ENCODE measurements around the gene PTPRB. TPM values are rescaled to one million over a fixed set of nuclear protein-coding genes. Genes with fewer than 3 reads are reported as not detected.

The PTPRB gene
- total and polyA plus RNA-seq, 8 donors, result 1.2 to 51.2 (median 10.5) TPM

DNA sequence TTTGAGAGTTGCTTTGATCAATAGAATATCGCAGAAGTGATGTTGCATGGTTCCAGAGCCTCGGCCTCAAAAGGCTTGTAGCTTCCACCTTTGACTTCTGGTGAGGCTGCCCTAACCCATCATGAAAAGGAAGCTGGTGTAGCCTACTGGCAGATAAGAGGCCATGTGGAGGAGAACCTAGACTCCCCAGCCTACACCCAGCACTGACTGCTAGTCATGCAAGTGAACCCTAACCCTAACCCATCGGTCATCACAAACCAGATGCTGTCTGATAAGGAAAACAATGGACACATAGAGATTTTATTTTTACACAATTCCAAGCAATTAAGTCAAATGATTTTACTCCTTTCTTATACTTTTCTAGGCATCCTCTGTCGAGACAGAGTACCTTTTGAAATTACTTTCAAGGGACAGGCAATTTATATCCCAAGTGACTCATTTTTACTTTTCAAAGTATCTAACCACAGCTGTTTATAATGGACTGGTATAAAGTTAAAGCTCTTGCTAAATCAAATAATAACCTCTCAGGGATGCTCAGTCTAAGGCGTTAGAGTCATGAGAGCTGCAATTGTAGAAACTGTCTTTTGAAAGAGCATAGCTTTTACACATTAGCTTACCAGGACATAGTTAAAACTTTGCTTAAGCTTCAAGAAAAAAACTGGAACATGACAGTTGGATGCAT is 17.6 kb downstream of the PTPRB start:
- no peaks in the 10 kb centered on the region for H3K4me1 ChIP-seq
- peaks cover 0 to 3% (median 0%) of the 10 kb centered on the region in 3 donors for H3K27me3 ChIP-seq
- WGBS, 5 donors, result 78 to 84% (median 82%) methylated on average over 5 of the region's 5 CpGs
- no peak for TF ChIP-seq POLR2AphosphoS5 (IDR thresholded peaks at IDR 0.05)
- TF ChIP-seq, protein P1, sequence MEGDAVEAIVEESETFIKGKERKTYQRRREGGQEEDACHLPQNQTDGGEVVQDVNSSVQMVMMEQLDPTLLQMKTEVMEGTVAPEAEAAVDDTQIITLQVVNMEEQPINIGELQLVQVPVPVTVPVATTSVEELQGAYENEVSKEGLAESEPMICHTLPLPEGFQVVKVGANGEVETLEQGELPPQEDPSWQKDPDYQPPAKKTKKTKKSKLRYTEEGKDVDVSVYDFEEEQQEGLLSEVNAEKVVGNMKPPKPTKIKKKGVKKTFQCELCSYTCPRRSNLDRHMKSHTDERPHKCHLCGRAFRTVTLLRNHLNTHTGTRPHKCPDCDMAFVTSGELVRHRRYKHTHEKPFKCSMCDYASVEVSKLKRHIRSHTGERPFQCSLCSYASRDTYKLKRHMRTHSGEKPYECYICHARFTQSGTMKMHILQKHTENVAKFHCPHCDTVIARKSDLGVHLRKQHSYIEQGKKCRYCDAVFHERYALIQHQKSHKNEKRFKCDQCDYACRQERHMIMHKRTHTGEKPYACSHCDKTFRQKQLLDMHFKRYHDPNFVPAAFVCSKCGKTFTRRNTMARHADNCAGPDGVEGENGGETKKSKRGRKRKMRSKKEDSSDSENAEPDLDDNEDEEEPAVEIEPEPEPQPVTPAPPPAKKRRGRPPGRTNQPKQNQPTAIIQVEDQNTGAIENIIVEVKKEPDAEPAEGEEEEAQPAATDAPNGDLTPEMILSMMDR (IDR thresholded peaks at IDR 0.05), result no peak
- no peak for TF ChIP-seq EP300 (IDR thresholded peaks at IDR 0.05)
- TF ChIP-seq POLR2A (IDR thresholded peaks at IDR 0.05), result no peak
- no peak for DNase-seq
- H3K36me3 ChIP-seq, result no peaks in the 10 kb centered on the region
- no peaks in the 10 kb centered on the region for H3K9me3 ChIP-seq
- H3K27ac ChIP-seq, result no peak overlapping the region
- intact Hi-C loops (cut with DNase I; ENCODE audit: low total_unique reads), result no loop called here
- H3K4me3 ChIP-seq, result no peak overlapping the region

DNA sequence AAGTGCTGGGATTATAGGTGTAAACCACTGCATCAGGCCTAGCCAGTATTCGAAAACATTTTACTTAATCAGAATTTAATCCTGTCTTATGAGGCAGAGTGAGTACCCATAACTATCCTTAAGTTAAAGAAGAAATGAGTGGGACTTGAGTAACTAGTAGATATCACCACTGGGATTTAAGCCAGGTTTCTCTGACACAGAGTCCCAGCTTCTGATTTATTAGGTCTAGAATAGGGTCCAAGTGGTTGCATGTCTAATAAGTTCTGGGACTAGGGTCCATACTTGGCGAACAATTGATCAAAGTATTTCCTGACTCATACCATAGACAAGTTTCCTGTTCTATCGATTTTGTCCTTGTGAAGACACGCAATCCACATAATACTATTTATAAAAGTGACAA is 18.9 kb downstream of the PTPRB start:
- 90 to 95% (median 93%) methylated on average over 4 of the region's 4 CpGs for WGBS, 5 donors
- DNase-seq, result no peak
- Histone ChIP-seq H3K27ac (no peak overlapping the region), H3K27me3 (peaks cover 0 to 3% (median 0%) of the 10 kb centered on the region in 3 donors), H3K4me1 (no peaks in the 10 kb centered on the region), H3K9me3 (no peaks in the 10 kb centered on the region), H3K4me3 (no peak overlapping the region), H3K36me3 (no peaks in the 10 kb centered on the region)
- intact Hi-C loops (cut with DNase I; ENCODE audit: low total_unique reads), result no loop called here
- no peak for TF ChIP-seq EP300 (IDR thresholded peaks at IDR 0.05)
- no peak for TF ChIP-seq POLR2AphosphoS5 (IDR thresholded peaks at IDR 0.05)
- TF ChIP-seq, protein P1 (IDR thresholded peaks at IDR 0.05), result no peak
- TF ChIP-seq POLR2A (IDR thresholded peaks at IDR 0.05), result no peak

DNA sequence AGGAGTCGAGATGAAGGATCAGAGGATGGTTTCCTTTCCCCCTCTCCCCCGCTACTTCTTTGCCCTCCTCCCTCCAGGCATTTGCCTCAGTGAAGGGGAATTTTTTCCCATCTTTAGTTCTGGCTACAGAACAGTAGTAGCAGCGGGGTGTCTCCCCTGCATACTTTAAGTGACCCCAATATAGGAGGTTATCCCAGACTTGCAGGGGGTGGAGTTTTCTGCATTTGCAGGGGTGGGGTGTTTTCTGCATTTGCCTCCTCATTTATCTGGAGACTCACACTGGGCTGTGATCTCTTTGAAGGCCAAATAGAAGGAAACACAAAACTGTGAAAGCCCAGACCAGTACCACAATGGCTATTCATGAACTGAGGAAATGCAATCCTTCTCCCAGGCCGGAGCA is 19.8 kb downstream of the PTPRB start:
- Histone ChIP-seq H3K36me3 (no peaks in the 10 kb centered on the region), H3K4me3 (no peak overlapping the region), H3K27ac (no peak overlapping the region), H3K9me3 (no peaks in the 10 kb centered on the region), H3K4me1 (peaks cover 0 to 4% (median 0%) of the 10 kb centered on the region in 4 donors), H3K27me3 (peaks cover 0 to 3% (median 0%) of the 10 kb centered on the region in 3 donors)
- intact Hi-C loops (cut with DNase I; ENCODE audit: low total_unique reads), result no loop called here
- DNase-seq, result no peak
- WGBS, 5 donors, result 76 to 91% (median 87%) methylated on average over 4 of the region's 4 CpGs
- no peak for TF ChIP-seq EP300 (IDR thresholded peaks at IDR 0.05)
- TF ChIP-seq POLR2A (IDR thresholded peaks at IDR 0.05), result no peak
- TF ChIP-seq POLR2AphosphoS5 (IDR thresholded peaks at IDR 0.05), result no peak
- TF ChIP-seq, protein P1 (IDR thresholded peaks at IDR 0.05), result no peak

DNA sequence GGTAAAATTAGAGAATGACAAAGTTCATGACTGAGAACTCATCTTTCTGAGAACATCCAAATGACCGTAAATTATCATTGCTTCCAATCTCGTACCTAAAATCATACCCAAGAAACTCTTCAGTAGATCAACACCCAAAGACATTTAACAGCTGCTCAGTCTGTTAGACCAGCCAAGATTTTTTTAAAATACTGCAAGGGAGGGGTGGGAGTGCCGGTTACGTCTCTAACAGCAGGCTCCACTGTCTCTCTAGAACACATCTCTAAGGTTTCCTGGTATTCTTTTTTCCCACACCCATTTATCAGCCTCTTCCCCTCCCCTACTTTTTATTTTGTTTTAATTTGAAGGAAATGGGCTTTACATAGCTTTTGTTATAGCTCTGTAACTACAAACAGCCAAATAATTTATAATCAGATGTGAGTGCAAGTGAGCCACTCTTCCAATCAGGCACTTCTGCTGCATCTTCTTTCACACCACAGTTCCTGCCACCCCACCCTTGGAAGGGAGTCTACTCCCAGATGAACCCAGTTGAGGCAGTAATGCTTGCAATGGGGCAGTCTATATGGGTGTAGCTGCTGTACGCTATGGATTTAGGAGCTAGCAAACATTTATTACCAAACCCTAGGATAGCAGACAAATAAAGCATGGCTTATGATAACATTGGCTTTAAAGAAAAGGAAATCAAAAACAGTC is 21.9 kb downstream of the PTPRB start:
- DNase-seq, result peak in 1 of 2 donors; percentile 18
- 55 to 74% (median 67%) methylated on average over 5 of the region's 5 CpGs for WGBS, 5 donors
- TF ChIP-seq POLR2AphosphoS5 (IDR thresholded peaks at IDR 0.05) (no peak), EP300 (IDR thresholded peaks at IDR 0.05) (no peak), POLR2A (IDR thresholded peaks at IDR 0.05) (no peak)
- TF ChIP-seq, protein P1 (IDR thresholded peaks at IDR 0.05), result no peak
- H3K4me3 ChIP-seq, result no peak overlapping the region
- H3K9me3 ChIP-seq, result no peaks in the 10 kb centered on the region
- H3K27ac ChIP-seq, result no peak overlapping the region
- intact Hi-C loops (cut with DNase I; ENCODE audit: low total_unique reads), result no loop called here
- H3K4me1 ChIP-seq, result peaks cover 0 to 10% (median under 1%) of the 10 kb centered on the region in 4 donors
- peaks cover 0 to 3% (median 1%) of the 10 kb centered on the region in 3 donors for H3K27me3 ChIP-seq
- H3K36me3 ChIP-seq, result no peaks in the 10 kb centered on the region

Data from stomach (tissue), 9 donors.